Uterus (tissue), 2 donors: ENCODE measurements around the gene KIF26B.

Source experiments
- POLR2A ChIP-seq, 2 donors: fragments of 450-650 bp; IDR thresholded peaks; one replicate each; pipeline ENCODE4 v1.6.1; 2016; ENCODE audit warnings: antibody characterized with exemption in 2 of 2, mild to moderate bottlenecking in 1 of 2, moderate library complexity in 1 of 2
- TF ChIP-seq, protein P1 (sequence below), 4 experiments: fragments of 200-600 bp in 2 of 4; fragments of 450-650 bp in 2 of 4; sonication (generic) in 2 of 4; IDR thresholded peaks; one replicate each; pipeline ENCODE4 v1.5.1; 2016 to 2019; ENCODE audit warnings: antibody characterized with exemption in 4 of 4, mild to moderate bottlenecking in 2 of 4, moderate library complexity in 1 of 4

DNA sequence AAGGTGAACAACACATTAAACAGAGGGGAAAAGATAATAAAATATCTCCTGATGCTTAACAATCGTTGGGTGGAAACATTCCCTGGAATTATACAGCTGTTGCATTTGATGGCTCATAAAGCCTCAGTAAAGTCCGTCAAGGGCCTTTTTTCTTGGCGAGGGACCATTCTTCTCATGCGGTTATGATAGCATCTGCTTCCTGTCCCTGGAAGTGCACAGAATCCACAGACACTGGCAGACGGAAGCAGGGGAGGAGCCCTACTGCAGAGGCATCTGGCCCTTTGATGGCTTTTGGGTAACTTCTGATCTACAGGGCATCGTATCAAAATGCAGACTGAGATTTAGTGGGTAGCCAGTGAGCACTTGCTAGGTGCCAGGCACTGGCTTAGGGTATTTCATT is 286.9 kb downstream of the KIF26B start:
- no peak for TF ChIP-seq POLR2A (IDR thresholded peaks at IDR 0.05)
- TF ChIP-seq, protein P1, sequence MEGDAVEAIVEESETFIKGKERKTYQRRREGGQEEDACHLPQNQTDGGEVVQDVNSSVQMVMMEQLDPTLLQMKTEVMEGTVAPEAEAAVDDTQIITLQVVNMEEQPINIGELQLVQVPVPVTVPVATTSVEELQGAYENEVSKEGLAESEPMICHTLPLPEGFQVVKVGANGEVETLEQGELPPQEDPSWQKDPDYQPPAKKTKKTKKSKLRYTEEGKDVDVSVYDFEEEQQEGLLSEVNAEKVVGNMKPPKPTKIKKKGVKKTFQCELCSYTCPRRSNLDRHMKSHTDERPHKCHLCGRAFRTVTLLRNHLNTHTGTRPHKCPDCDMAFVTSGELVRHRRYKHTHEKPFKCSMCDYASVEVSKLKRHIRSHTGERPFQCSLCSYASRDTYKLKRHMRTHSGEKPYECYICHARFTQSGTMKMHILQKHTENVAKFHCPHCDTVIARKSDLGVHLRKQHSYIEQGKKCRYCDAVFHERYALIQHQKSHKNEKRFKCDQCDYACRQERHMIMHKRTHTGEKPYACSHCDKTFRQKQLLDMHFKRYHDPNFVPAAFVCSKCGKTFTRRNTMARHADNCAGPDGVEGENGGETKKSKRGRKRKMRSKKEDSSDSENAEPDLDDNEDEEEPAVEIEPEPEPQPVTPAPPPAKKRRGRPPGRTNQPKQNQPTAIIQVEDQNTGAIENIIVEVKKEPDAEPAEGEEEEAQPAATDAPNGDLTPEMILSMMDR (IDR thresholded peaks at IDR 0.05): no peak
